B cell (primary cell): ENCODE data around the gene HCFC1. TPM values are rescaled to one million over a fixed set of nuclear protein-coding genes. Genes with fewer than 3 reads are reported as not detected.

Source experiments
- ATAC-seq: fragments of 200-7000 bp; cut with Tn5 transposase; one replicate; pipeline ENCODE4 v1.10.0; 2021; ENCODE audit warnings: low read depth, mild to moderate bottlenecking, moderate number of reproducible peaks, moderate library complexity
- CTCF ChIA-PET: fragments of 350-600 bp; sonication (Branson Sonifier 250); formaldehyde crosslinking; loops from one replicate; lab custom pipeline; 2021; ENCODE audit warnings: antibody characterized with exemption, inconsistent platforms; lab: Charles Lee
- POLR2A ChIA-PET: fragments of 350-600 bp; sonication (Branson Sonifier 250); formaldehyde crosslinking; loops from one replicate; lab custom pipeline; 2021; ENCODE audit warnings: antibody characterized with exemption; lab: Charles Lee
- DNase-seq: peaks from one replicate; pipeline ENCODE4 v3.0.0; 2013
- H2AFZ ChIP-seq: 2 replicates; pipeline ENCODE4 v1.6.1; 2012; ENCODE audit warnings: mild to moderate bottlenecking, low read depth, low read length; ENCODE audit not compliant: insufficient read depth, poor library complexity, severe bottlenecking
- H3K27ac ChIP-seq, 2 donors: 1 replicate in 1 of 2; 2 replicates in 1 of 2; pipeline ENCODE4 v1.5.1; 2012 to 2013; ENCODE audit warnings: low read length in 2 of 2, mild to moderate bottlenecking in 2 of 2, moderate library complexity in 1 of 2
- H3K27me3 ChIP-seq, 4 experiments: fragments of 200-600 bp in 1 of 4; sonication (generic) in 1 of 4; replicated peaks in 1 of 4; 1 replicate in 2 of 4; 2 replicates in 2 of 4; pipeline versions ENCODE4 v1.6.1 to v1.7.0; 2013 to 2016; ENCODE audit warnings: low read length in 3 of 4, mild to moderate bottlenecking in 2 of 4, mixed read lengths in 1 of 4, moderate library complexity in 1 of 4; ENCODE audit not compliant: insufficient read depth in 4 of 4, control insufficient read depth in 3 of 4; ENCODE audit errors: control extremely low read depth in 1 of 4
- H3K36me3 ChIP-seq, 2 experiments: replicated peaks in 1 of 2; 1 replicate in 1 of 2; 2 replicates in 1 of 2; pipeline versions ENCODE4 v1.6.1 to v1.7.1; 2013; ENCODE audit warnings: low read length in 1 of 2; ENCODE audit not compliant: insufficient read depth in 2 of 2, control insufficient read depth in 1 of 2; ENCODE audit errors: control extremely low read depth in 1 of 2, extremely low read depth in 1 of 2
- H3K4me1 ChIP-seq, 2 donors: fragments of 200-600 bp in 1 of 2; sonication (generic) in 1 of 2; 1 replicate in 1 of 2; 2 replicates in 1 of 2; pipeline versions ENCODE4 v1.5.1 to v1.6.1; 2013 to 2017; ENCODE audit warnings: low read length in 2 of 2; ENCODE audit not compliant: control insufficient read depth in 2 of 2, insufficient read depth in 2 of 2
- H3K4me2 ChIP-seq: replicated peaks from 2 replicates; pipeline ENCODE3; 2012; ENCODE audit warnings: mild to moderate bottlenecking, low read depth, low read length; ENCODE audit not compliant: poor library complexity, severe bottlenecking
- H3K4me3 ChIP-seq, 5 experiments: fragments of 200-600 bp in 1 of 5; sonication (generic) in 1 of 5; 1 replicate in 3 of 5; 2 replicates in 2 of 5; pipeline versions ENCODE4 v1.5.1 to v1.7.0; 2011 to 2016; ENCODE audit warnings: low read length in 4 of 5, mild to moderate bottlenecking in 4 of 5, low read depth in 2 of 5, control low read depth in 1 of 5, moderate library complexity in 1 of 5; ENCODE audit not compliant: insufficient read depth in 1 of 5; ENCODE audit errors: control extremely low read depth in 1 of 5, extremely low read depth in 1 of 5
- H3K79me2 ChIP-seq: fragments of 200-600 bp; sonication (generic); one replicate; pipeline ENCODE4 v1.6.0; 2016; ENCODE audit warnings: low read length; ENCODE audit not compliant: control insufficient read depth, insufficient read depth
- H3K9ac ChIP-seq: fragments of 200-600 bp; sonication (generic); 2 replicates; pipeline ENCODE4 v1.6.1; 2017; ENCODE audit warnings: mild to moderate bottlenecking, low read length, moderate library complexity
- H3K9me3 ChIP-seq, 3 donors: one replicate each; pipeline versions ENCODE4 v1.6.1 to v1.7.1; 2013; ENCODE audit warnings: low read length in 2 of 3; ENCODE audit not compliant: control insufficient read depth in 2 of 3, insufficient read depth in 1 of 3; ENCODE audit errors: control extremely low read depth in 1 of 3
- H4K20me1 ChIP-seq: 2 replicates; pipeline ENCODE4 v1.6.0; 2012; ENCODE audit warnings: mild to moderate bottlenecking, low read length; ENCODE audit not compliant: insufficient read depth, control insufficient read depth, poor library complexity, severe bottlenecking
- H3K27ac Mint-ChIP-seq: one replicate; pipeline ENCODE4 v1.8.0; 2021; ENCODE audit warnings: mixed read lengths
- H3K27me3 Mint-ChIP-seq: one replicate; pipeline ENCODE4 v1.8.0; 2021; ENCODE audit warnings: mixed read lengths
- H3K4me1 Mint-ChIP-seq: one replicate; pipeline ENCODE4 v1.8.0; 2021; ENCODE audit warnings: mixed read lengths
- H3K4me3 Mint-ChIP-seq: one replicate; pipeline ENCODE4 v1.8.0; 2021; ENCODE audit warnings: mixed read lengths
- H3K9me3 Mint-ChIP-seq: one replicate; pipeline ENCODE4 v1.8.0; 2022; ENCODE audit warnings: mixed read lengths; ENCODE audit not compliant: insufficient read depth
- CTCF ChIP-seq: fragments of 200-600 bp; IDR thresholded peaks from one replicate; pipeline ENCODE4 v1.8.0; 2022; ENCODE audit warnings: antibody characterized with exemption, mild to moderate bottlenecking
- EZH2 ChIP-seq: IDR thresholded peaks from 2 replicates; pipeline ENCODE4 v1.6.1; 2012; ENCODE audit warnings: borderline replicate concordance, low read depth, mild to moderate bottlenecking, moderate library complexity, low read length; ENCODE audit not compliant: insufficient read depth, poor library complexity, severe bottlenecking
- WGBS: methylation state at CpG from one replicate; pipeline ENCODE4 v1.1.5; 2013; ENCODE audit warnings: missing lambda C conversion rate; ENCODE audit not compliant: insufficient coverage; 5-methylcytosine and 5-hydroxymethylcytosine counted together
- intact Hi-C: fragments of 100-400 bp; cut with micrococcal nuclease; formaldehyde crosslinking; loops from one replicate; pipeline ENCODE4 v1.10.0; 2022
- polyA plus RNA-seq: library from polyadenylated mRNA; depleted of rRNA; stranded (reverse); fragments of >200 nt; gene quantifications from 2 replicates; pipeline ENCODE4 v1.2.3, GENCODE V29; 2012
- total RNA-seq, 2 donors: library from RNA; stranded (reverse); fragments of 120-200 nt in 1 of 2; gene quantifications; 1 replicate in 1 of 2; 2 replicates in 1 of 2; pipeline versions ENCODE4 v1.2.3 to v1.2.4, GENCODE V29; 2013 to 2022

HCFC1 gene
- total and polyA plus RNA-seq, 2 donors (not counting 1 experiment from before 2014, with no cell fraction given) = 32.1 to 57.7 TPM

GRCh38 chrX:153974726-153975286 is 3.2 kb upstream of the HCFC1 start:
- no peaks in the 10 kb centered on the region for H4K20me1 ChIP-seq
- H3K79me2 ChIP-seq = peaks cover 16% of the 10 kb centered on the region
- H3K4me1 ChIP-seq = peaks cover 16 to 21% of the 10 kb centered on the region in 2 donors
- Mint-ChIP-seq H3K4me1 (peaks cover 21% of the 10 kb centered on the region), H3K27me3 (no peaks in the 10 kb centered on the region), H3K4me3 (peak overlapping the region; percentile 32), H3K9me3 (no peaks in the 10 kb centered on the region), H3K27ac (peak overlapping the region; percentile 59)
- H3K36me3 ChIP-seq = no peaks in the 10 kb centered on the region
- ChIA-PET CTCF (interaction anchor here (1.7 kb wide), 1 partner anchor 39 kb away, joined by 12 read pairs; no protein-coding TSS in a partner anchor), POLR2A (interaction anchor here (0.7 to 1.5 kb wide), 2 partner anchors 47 to 48 kb away, joined by 4 to 9 read pairs; partner anchors contain the start of gene ARHGAP4)
- H3K4me2 ChIP-seq = peak overlapping the region; percentile 70
- no peaks in the 10 kb centered on the region for H3K27me3 ChIP-seq
- WGBS = 72% methylated on average over 3 of the region's 3 CpGs
- DNase-seq (no peak), ATAC-seq (no peak)
- no peaks in the 10 kb centered on the region for H3K9me3 ChIP-seq
- peak overlapping the region in 1 of 2 donors; percentile 100 for H3K27ac ChIP-seq
- no peak overlapping the region for H3K4me3 ChIP-seq
- intact Hi-C loops = loop anchor here (5.0 kb wide), 3 partner anchors 32 to 402 kb away; partner anchors contain the start of gene EMD
- no peak overlapping the region for H2AFZ ChIP-seq
- TF ChIP-seq EZH2 (no peak), CTCF (no peak)
- H3K9ac ChIP-seq = no peak overlapping the region
